HG03175 (cell line): ENCODE results near the gene HSD11B1L.
A peak's percentile ranks its signal among the peaks of the same experiment; 100 is the strongest.

ENCODE experiments used
- ATAC-seq: cut with Tn5 transposase; IDR thresholded peaks from one replicate; pipeline ENCODE4 v1.9.1; 2021; ENCODE audit warnings: mild to moderate bottlenecking, moderate library complexity; ENCODE audit not compliant: unreplicated experiment

The HSD11B1L gene

DNA sequence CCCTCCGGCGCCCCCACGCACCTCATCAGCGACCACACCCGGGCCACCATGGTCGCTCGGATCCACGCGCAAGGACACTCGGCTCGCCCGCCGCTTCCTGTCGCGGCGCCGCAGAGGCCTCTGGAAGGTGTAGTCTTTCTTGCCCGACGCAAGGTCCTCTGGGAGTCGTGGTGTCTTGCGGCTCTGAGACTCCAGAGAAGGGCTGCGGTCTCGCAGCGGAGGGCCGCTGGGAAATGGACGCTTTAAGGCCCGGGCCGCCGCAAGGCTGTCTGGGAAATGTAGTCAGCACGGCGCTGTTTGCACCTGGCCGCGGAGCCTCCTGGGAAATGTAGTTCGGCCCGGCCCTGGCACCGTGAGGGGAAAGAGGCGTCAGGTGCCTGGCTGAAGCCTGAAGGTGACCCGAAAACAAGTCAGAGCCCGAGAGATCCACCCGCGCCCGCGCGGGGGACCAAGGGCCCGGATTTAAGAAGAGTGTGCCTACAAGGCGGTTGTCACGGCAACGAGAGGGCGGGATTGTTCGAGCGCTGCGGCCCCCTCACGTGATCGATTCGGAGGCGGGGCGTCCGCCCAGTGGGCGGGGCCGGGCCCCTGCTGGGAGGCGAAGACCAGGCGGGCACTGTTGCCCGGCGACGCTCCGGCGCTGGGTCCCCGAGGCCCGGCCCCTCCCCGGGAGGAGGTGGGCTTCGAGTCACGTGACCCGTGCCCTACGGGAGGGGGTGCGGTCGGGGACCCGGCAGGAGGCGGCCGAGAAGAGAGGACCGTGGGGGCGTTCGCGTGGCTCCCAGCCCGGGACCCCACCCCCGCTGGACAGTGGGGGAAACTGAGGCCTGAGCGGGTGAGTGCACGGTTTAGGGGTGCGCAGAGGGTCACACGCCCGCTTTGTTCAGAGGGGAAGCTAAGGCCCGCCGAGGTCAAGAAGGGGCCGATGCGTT lies at the start of gene HSD11B1L, which contains the start of gene MICOS13:
TSS of gene HSD11B1L (plus strand) at position 591 of the 932 bp plus-strand sequence. CDS start 3,806 bp downstream, outside the sequence.
TSS of gene MICOS13 (minus strand) at position 80 of the 932 bp plus-strand sequence. CDS start at position 50, 30 bp downstream.
- peak; percentile 93 for ATAC-seq

DNA sequence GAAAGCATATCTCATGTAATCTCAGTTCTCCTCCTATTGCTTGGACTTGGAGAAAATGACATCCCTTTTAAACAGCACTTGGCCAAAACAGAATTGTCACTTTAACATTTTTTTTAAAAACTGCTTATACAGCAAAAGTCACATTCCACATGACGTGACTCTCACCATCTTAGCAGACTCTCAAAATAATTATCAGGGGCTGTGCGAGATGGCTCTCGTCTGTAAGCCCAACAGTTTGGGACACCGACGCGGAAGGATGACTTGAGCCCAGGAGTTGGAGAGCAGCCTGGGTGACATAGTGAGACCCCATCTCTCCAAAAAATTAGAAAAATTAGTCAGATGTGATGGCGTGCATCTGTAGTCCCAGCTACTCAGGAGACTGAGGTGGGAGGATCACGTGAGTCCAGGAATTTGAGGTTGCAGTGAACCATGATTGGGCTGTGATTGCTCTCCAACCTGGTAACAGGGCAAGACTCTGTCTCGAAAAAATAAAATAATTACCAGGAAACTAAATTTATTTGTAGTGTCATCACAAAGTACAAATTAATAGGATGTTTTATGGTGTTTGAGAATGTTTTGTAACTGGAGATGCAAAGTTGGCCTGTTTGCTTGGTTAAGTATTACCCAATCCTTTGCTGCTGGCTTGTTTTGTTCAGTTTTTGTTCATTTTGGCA lies 49.1 kb upstream of the HSD11B1L start:
- ATAC-seq = no peak

- no peak for ATAC-seq
Measured at GRCh38 chr19:5632241-5632612, 48.6 kb upstream of the HSD11B1L start.

DNA sequence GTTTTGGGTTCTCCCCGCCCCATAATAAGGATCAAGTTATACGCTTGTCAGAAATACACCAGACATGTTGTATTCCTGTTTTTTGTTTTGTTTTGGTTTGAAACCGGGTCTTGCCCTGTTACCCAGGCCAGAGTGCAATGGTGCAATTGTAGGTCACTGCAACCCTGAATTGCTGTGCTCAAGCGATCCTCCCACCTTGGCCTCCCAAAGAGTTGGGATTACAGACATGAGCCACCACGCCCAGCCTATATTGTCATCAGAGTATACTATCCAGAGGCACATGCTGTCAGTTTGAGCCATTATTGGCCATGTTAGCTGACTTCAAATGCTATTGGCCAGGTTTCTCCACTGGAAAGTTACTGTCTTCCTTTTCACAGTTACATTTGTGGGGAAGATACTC lies 48.2 kb upstream of the HSD11B1L start:
- ATAC-seq = no peak

DNA sequence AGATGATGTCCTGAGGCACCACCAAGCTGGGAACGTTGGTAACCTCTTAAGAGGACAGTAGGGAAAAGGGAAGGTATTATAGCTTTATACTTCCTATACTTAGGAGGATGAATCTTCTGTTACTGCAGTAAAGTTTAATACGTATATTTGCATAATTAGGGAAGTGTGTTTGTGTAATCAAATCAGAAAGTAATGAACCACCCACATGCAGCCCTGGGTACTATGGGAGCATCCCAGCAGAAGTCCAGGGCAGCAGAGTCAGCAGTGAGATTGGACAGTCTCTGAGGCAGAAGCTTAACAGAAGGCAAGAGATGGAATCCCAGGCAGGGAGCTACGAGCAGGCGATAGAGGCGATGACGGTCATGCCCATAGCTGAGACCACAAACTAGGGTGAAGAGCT lies 45.4 kb upstream of the HSD11B1L start:
- no peak for ATAC-seq

- no peak for ATAC-seq
Measured at GRCh38 chr19:5637971-5638370, 42.9 kb upstream of the HSD11B1L start.

DNA sequence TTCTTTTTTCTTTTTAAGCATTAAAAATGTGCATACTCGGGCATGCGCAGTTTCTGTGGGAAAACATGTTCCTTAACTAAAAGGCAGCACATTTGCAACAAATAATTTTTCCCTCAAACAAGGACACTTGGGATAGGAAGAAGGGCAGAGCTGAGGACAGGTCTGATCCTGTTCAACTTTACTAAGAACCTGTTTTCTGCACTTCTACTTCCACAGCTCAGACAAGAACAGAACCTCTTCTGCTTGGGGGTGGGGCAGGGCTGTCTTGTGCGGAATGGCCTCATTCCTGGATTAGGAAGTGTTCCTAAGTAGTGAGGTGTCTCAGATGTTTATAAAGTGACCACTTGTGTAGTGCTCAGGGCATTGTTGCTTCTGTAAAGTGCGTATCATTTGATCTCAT lies 39.7 kb upstream of the HSD11B1L start:
- ATAC-seq = no peak

- no peak for ATAC-seq
Measured at GRCh38 chr19:5642204-5642603, 38.6 kb upstream of the HSD11B1L start.

DNA sequence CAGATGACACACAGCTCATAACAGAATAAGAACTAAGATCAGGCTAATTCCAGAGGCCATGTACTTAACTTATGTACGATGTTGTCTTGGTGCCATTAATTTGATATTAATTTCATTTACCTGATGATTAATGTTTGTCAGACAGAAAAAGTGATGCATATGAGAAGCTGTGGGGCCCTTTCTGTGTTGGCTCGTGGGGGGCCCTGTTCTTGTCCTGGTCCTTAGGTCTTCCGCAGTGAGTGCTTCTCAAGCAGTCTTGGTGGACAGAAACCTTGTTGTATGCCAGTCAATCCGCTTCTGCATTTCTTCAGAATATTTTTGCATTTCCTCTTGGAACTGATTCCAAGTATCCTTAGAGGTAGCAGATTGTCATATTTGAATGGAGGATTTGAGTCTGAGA lies 37.8 kb upstream of the HSD11B1L start:
- no peak for ATAC-seq

DNA sequence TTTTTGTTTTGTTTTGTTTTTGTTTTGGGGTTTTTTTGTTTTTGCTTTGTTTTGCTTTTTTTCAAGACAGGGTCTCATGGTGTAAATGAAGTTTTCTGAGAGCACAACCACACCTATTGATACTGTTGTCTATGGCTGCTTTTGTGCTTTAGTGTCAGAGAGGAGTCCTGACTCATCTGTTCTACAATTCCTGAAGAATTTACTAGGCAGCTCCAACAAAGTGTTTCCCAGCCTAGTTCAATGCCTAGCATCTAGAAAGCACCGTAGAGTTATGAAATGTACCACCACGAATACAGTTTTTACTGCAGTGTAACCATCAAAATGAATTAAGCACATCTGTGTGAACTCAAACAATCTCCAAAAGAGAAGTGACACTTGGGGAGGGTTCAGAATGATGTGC lies 36.8 kb upstream of the HSD11B1L start:
- ATAC-seq = no peak

DNA sequence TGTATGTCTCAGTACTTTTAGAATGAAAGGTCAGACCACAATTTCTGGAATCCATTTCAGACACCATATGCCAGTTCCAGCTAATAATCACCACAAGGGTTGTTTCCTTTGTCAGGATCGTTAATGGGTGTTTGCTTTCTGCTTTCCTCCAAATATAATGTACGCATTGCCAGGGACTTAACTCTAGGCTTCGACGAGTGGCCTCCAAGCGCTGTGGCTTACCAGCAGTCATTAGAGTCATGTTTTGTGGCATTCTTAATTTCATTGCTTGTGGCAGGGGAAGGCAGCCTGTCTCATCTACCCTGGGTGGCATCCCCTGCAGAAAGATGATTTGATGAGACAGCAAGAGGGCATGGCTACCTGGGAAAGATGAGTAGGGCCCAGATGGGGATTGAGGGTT lies 35.4 kb upstream of the HSD11B1L start:
- no peak for ATAC-seq

DNA sequence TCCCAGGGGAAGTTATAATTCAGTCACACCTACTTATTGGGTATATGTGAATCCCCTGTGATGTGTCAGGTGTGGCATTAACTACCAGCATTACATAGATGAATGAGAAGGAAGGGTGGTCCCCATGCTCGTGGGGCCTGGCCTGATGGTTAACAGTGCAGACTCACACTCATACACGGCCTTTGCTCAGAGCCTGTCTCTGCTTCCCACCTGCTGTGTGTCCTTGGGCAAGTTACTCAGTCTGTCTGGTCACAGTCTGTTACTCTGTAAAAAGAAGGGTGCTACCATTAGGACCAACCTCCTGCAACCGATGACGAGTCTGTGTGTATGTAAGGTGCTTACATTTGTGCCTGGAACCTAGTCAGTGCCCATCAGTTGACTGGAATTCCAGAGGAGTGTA lies 34.1 kb upstream of the HSD11B1L start:
- no peak for ATAC-seq

DNA sequence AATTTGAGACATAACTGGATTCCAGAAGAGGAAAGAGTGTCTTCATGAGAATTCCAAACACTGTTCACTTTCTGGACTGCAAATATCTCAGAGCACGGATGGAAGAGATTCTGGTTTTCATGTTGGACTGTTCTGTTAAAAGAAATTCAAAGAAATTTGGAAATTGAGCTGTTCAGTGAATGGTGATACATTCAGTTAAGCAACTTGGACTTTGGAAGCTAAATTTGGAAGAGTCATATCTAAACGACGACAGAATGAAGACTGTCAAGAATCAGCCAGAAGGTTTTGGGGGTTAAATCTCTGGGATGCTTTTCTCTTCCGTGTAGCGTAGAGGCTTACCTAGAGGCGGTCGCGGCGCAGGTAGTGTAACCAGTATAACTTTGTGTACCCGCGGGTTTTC lies 32.4 kb upstream of the HSD11B1L start:
- ATAC-seq = no peak

- ATAC-seq = no peak
Measured at GRCh38 chr19:5651361-5651760, 29.5 kb upstream of the HSD11B1L start.

DNA sequence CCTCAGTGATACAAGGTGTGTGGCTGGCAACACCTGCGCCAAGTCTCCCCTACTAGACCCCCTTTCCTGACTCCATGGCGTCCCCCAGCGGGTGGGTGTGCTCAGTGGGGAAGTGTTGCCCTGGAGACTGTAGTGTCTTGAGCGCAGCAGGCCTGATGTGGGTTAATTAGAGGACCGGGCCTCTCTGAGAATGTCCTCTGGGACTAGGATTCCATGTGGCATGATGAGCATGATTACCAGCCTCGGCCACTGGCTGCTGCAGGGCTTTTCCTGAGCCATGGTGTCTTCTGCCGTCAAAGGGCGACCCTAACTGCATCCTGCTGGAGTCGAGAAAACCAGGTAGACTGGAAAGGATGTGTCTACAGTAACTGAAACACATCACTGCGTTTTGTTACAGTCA lies 28.6 kb upstream of the HSD11B1L start:
- ATAC-seq = no peak

DNA sequence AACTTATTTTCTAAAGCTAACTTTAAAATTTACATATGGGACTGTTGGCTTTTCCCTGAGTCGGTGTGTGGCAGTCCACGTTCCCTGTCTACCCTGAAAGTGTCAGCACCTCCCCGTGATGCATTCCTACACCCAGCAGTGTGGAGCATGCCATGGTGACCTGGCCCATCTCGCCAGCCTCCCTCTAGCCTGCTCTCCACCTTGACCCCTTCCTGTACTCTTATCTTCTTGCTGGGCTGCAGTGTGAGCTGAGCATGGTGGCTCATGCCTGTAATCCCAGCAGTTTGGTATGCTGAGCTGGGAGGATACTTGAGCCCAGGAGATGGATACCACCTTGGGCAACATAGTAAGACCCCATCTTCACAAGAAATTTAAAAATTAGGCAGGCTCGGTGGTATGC lies 25.9 kb upstream of the HSD11B1L start:
- no peak for ATAC-seq

DNA sequence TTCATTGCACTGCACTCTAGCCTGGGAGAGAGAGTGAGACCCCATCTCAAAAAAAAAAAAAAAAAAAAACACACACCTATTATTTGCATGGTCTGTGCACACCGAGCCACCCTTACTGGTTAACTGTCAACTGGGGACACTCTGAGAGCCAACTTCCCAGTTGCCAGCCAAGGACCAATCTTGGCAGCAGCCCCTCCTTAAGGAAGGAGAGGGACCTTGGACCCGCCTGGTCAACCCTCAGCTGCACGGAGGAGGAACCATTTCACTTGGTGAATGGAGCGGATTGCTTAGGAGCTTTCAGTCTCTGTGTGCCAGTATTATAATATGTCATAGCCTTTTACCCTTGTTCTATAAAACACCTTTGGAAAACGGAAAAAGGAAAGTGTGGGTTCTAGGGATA lies 25.4 kb upstream of the HSD11B1L start:
- no peak for ATAC-seq

- no peak for ATAC-seq
Measured at GRCh38 chr19:5661483-5661882, 19.3 kb upstream of the HSD11B1L start.

- no peak for ATAC-seq
Measured at GRCh38 chr19:5663904-5664303, 16.9 kb upstream of the HSD11B1L start.

- ATAC-seq = no peak
Measured at GRCh38 chr19:5664515-5664914, 16.3 kb upstream of the HSD11B1L start.

DNA sequence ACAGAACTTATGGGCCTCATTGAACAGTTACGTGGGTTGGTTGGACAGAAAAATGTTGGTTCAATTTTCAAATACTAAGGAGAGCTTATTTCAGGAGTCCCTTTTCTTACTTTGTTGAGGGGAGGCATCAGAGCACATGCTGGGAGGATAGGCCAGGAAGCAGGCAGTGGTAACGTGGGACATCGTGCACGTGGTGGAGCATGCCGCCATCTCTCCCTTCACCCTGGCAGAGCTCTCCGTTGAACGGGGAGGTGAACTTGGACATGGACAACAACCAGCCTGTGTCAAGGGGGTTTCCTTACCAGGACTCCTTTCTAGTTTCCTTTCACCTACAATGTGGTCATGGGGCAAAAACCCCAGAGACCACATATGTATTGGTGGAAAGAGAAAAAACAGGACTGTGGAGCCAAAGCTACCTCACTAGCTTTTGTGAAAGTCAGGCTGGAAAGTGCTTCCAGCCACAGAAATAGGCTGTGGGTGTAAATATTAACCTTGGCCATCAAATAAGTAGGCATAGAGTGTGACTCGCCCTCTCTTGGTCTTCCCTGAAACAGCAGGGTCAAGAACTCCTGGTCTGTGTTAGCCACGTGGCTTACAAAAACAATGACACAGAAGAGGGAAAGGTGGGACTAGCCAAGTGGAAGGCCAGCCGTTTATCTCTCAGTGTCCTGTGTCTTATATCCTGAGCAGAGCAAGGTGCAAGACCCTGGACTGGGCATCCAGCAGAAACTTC lies 14.9 kb upstream of the HSD11B1L start:
- no peak for ATAC-seq
